ENCODE data around the gene TBC1D30. TPM values are rescaled to one million over a fixed set of nuclear protein-coding genes. Genes with fewer than 3 reads are reported as not detected.

The TBC1D30 gene
- total RNA-seq, 4 donors from 2014 or later, result 3.2 to 14.8 (median 9.5) TPM

DNA sequence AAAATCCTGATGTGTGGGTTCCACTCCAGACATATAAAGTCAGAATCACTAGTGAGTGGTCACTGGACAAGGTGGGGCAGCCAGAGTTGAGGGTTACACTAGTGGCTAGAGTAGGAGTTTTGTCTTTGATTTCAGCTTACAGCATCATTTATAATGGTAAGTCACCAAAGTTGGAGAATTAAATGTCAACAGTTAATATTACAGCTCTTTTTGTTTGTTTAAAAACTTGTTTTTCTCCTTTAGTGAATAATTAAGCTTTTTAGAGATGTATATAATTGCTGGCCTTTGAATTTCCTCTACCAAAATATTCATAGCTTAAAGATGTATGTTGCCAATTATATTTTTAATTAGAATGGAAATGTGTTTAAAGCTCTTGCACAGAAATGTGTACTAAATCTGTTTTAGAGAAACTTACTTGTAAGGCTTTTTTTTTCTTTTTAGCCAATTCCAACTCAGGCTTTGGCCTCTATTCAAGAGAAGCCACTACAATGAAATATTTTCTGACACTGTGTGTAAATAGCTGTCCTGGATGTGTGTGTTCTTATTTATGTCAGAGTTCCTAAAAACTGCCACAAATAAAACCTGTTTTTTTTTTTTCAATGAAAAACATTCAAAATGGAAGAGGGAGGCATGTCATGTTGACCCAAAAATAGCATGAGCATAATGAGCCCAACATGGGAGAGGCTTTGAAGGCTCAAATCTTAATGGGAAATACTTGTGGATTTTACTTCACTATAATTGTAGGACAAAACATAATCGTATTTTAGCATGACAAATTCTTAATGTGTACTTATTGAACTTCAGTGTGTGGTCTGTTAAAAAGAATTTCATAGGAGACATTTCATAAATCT, 92.2 kb downstream of the TBC1D30 start:
- H3K4me3 ChIP-seq, result no peak overlapping the region
- H3K9me3 ChIP-seq, result no peaks in the 10 kb centered on the region
- intact Hi-C loops (cut with DNase I; ENCODE audit: low total_unique reads), result no loop called here
- no peaks in the 10 kb centered on the region for H3K27me3 ChIP-seq
- peaks cover 0 to 9% of the 10 kb centered on the region in 2 donors for H3K4me1 ChIP-seq
- H3K36me3 ChIP-seq, result no peaks in the 10 kb centered on the region
- DNase-seq, result no peak
- no peak for TF ChIP-seq POLR2A (IDR thresholded peaks at IDR 0.05)
- TF ChIP-seq, protein P1, sequence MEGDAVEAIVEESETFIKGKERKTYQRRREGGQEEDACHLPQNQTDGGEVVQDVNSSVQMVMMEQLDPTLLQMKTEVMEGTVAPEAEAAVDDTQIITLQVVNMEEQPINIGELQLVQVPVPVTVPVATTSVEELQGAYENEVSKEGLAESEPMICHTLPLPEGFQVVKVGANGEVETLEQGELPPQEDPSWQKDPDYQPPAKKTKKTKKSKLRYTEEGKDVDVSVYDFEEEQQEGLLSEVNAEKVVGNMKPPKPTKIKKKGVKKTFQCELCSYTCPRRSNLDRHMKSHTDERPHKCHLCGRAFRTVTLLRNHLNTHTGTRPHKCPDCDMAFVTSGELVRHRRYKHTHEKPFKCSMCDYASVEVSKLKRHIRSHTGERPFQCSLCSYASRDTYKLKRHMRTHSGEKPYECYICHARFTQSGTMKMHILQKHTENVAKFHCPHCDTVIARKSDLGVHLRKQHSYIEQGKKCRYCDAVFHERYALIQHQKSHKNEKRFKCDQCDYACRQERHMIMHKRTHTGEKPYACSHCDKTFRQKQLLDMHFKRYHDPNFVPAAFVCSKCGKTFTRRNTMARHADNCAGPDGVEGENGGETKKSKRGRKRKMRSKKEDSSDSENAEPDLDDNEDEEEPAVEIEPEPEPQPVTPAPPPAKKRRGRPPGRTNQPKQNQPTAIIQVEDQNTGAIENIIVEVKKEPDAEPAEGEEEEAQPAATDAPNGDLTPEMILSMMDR (IDR thresholded peaks at IDR 0.05), result no peak
- H3K27ac ChIP-seq, result no peak overlapping the region

DNA sequence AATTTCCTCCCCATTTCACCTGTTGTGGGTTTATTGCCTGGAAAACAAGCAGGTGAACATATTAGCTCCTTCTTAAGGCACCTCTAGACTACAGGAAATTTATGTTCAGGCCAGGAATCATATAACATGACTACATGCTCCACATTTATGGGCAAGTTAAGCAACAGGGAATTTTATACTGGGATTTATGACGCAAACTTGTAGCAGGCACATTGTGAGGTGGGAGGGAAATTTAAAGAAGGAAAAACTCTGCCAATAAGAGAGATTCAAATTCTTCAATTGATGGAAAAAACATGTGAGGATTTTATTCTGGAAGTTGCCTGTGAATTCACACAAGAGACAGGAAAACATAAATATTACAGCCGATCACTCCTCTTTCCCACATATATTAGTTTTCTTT, 93.9 kb downstream of the TBC1D30 start:
- no peak for DNase-seq
- Histone ChIP-seq H3K27me3 (no peaks in the 10 kb centered on the region), H3K9me3 (no peaks in the 10 kb centered on the region), H3K36me3 (no peaks in the 10 kb centered on the region), H3K4me1 (peaks cover 0 to 9% of the 10 kb centered on the region in 2 donors), H3K4me3 (no peak overlapping the region), H3K27ac (no peak overlapping the region)
- intact Hi-C loops (cut with DNase I; ENCODE audit: low total_unique reads), result no loop called here
- TF ChIP-seq POLR2A (IDR thresholded peaks at IDR 0.05), result no peak
- TF ChIP-seq, protein P1 (IDR thresholded peaks at IDR 0.05), result no peak

DNA sequence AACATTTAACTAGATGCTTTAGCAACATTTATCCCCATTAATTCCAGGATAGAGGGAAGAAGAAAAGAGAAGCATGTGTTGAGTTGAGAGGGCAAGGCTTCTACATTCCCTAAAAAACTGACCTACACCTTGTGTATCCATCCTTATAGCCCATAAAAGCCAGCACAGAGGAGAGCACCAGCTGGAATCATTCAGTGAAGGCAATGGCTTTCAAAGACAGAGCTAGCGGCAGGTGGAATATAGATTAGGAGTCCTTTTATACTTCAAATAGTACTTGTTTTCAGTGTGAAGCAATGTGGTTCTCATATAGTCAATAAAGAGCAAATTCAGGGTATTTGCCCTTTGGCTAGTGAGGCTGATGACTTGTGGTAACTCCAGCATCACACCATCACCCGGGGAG, 94.4 kb downstream of the TBC1D30 start:
- H3K4me3 ChIP-seq, result no peak overlapping the region
- H3K27me3 ChIP-seq, result no peaks in the 10 kb centered on the region
- H3K4me1 ChIP-seq, result peaks cover 0 to 9% of the 10 kb centered on the region in 2 donors
- H3K9me3 ChIP-seq, result no peaks in the 10 kb centered on the region
- no peaks in the 10 kb centered on the region for H3K36me3 ChIP-seq
- DNase-seq, result no peak
- intact Hi-C loops (cut with DNase I; ENCODE audit: low total_unique reads), result no loop called here
- H3K27ac ChIP-seq, result no peak overlapping the region
- TF ChIP-seq, protein P1 (IDR thresholded peaks at IDR 0.05), result no peak
- TF ChIP-seq POLR2A (IDR thresholded peaks at IDR 0.05), result no peak

DNA sequence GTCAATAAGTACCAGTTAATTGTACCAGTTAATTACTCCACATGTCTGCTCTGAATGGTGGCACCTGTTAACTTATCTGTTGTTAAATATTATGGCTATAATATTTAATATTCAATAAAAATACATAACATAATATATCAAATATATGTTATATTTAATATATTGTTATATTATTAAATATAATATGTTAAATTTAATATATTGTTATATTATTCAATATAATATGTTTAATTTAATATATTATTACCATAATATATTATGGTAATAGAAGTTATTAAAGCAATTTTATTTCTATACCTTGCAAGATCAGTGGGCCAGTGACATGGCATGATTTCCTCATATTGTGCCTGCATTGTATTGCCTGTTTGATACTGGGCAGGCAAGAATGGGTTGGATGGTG, 98.4 kb downstream of the TBC1D30 start:
- no peaks in the 10 kb centered on the region for H3K27me3 ChIP-seq
- no peak for DNase-seq
- H3K27ac ChIP-seq, result no peak overlapping the region
- no peaks in the 10 kb centered on the region for H3K36me3 ChIP-seq
- no peaks in the 10 kb centered on the region for H3K9me3 ChIP-seq
- H3K4me1 ChIP-seq, result peaks cover 0 to under 1% of the 10 kb centered on the region in 2 donors
- intact Hi-C loops (cut with DNase I; ENCODE audit: low total_unique reads), result no loop called here
- TF ChIP-seq POLR2A (IDR thresholded peaks at IDR 0.05), result no peak
- TF ChIP-seq, protein P1 (IDR thresholded peaks at IDR 0.05), result no peak
- no peak overlapping the region for H3K4me3 ChIP-seq

DNA sequence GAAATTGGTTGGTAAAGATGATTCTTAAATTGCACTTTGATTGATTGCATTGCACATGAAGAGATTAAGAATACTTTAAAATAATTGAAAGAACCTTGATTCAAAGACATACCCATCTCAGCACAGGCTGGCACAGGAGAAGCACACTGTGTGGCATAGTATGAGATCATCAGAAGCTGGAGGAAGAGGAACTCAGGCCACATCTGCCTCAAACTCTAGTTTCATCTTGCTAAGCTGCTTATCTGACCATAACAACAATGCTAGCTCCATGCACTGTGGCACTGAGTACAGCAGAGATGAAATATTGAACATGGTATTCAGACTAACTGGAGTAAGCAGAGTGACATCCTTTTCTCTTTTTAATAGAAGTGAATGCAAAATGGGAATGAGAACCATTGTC, 99.1 kb downstream of the TBC1D30 start:
- TF ChIP-seq POLR2A (IDR thresholded peaks at IDR 0.05), result no peak
- TF ChIP-seq, protein P1 (IDR thresholded peaks at IDR 0.05), result no peak

More for the DNA sequence above, 99.1 kb downstream of the TBC1D30 start:
- H3K27ac ChIP-seq, result no peak overlapping the region
- no peak overlapping the region for H3K4me3 ChIP-seq
- no peak for DNase-seq
- H3K36me3 ChIP-seq, result no peaks in the 10 kb centered on the region
- no peaks in the 10 kb centered on the region for H3K27me3 ChIP-seq
- no peaks in the 10 kb centered on the region for H3K4me1 ChIP-seq
- intact Hi-C loops (cut with DNase I; ENCODE audit: low total_unique reads), result no loop called here
- no peaks in the 10 kb centered on the region for H3K9me3 ChIP-seq
